Uterus (tissue), 2 donors: ENCODE measurements around the gene KYAT1.

Experiments
- CTCF ChIP-seq, 4 experiments: fragments of 200-600 bp in 2 of 4; fragments of 450-650 bp in 2 of 4; sonication (generic) in 2 of 4; IDR thresholded peaks; one replicate each; pipeline ENCODE4 v1.5.1; 2016 to 2019; ENCODE audit warnings: antibody characterized with exemption in 4 of 4, mild to moderate bottlenecking in 2 of 4, moderate library complexity in 1 of 4
- POLR2A ChIP-seq, 2 donors: fragments of 450-650 bp; IDR thresholded peaks; one replicate each; pipeline ENCODE4 v1.6.1; 2016; ENCODE audit warnings: antibody characterized with exemption in 2 of 2, mild to moderate bottlenecking in 1 of 2, moderate library complexity in 1 of 2

DNA sequence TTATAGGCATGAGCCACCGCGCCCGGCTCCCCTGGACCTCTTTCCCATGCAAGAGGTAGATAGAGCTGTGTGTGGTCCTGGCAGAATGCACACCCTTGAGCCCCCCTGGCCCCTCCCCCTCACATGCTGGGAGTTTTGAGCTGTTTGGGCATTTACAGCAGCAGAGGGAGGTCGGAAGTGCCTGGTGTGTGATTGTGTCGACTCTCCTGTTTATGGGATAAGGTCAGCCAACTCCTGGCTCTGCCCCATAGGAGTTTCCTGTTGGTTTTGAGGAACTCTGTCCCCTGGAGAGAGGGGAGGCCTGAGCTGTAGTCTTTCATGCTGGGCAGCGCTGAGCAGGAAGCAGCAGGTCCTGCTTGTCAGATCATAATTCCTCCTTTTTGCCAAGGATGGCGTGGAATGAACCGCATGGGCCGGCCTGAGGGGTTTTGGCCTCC is 6.2 kb upstream of the KYAT1 start:
- TF ChIP-seq CTCF (IDR thresholded peaks at IDR 0.05) (no peak), POLR2A (IDR thresholded peaks at IDR 0.05) (no peak)
